IMR-90 (cell line): ENCODE data around the gene IL1RAP. TPM values are rescaled to one million over a fixed set of nuclear protein-coding genes. Genes with fewer than 3 reads are reported as not detected.

Experiments
- ATAC-seq: fragments of 200-7000 bp; cut with Tn5 transposase; 2 replicates; pipeline ENCODE4 v1.9.1; 2020; ENCODE audit warnings: low read depth, mild to moderate bottlenecking, moderate library complexity
- BruUV-seq: library from RNA; stranded (reverse); fragments of 400-500 nt; replicated peaks from 2 replicates; lab custom pipeline; 2021; lab: Mats Ljungman, UMichigan
- CTCF ChIA-PET: fragments of 300-600 bp; formaldehyde crosslinking; extraction: SDS; loops from one replicate; lab custom pipeline; 2021; ENCODE audit warnings: antibody characterized with exemption; lab: Yijun Ruan, JAX
- POLR2A ChIA-PET: fragments of 300-600 bp; sonication (Branson Sonifier 250); formaldehyde crosslinking; loops from one replicate; lab custom pipeline; 2022; ENCODE audit warnings: antibody characterized with exemption; ENCODE audit not compliant: unreplicated experiment; lab: Charles Lee
- DNase-seq: peaks from one replicate; pipeline ENCODE4 v3.0.0; 2013
- H2AFZ ChIP-seq: replicated peaks from 2 replicates; pipeline ENCODE3; 2013; ENCODE audit warnings: low read length, mild to moderate bottlenecking; ENCODE audit not compliant: poor library complexity
- H2AK5ac ChIP-seq: 2 replicates; pipeline ENCODE4 v1.6.1; 2013; ENCODE audit warnings: low read depth, low read length, inconsistent platforms
- H2AK9ac ChIP-seq: replicated peaks from 2 replicates; pipeline ENCODE3; 2013; ENCODE audit warnings: mild to moderate bottlenecking, low read depth, low read length, moderate library complexity; ENCODE audit not compliant: poor library complexity
- H2BK120ac ChIP-seq: 2 replicates; pipeline ENCODE4 v1.6.1; 2013; ENCODE audit warnings: low read depth, low read length, inconsistent platforms
- H2BK15ac ChIP-seq: 3 replicates; pipeline ENCODE4 v1.6.1; 2013; ENCODE audit warnings: low read depth, low read length, inconsistent platforms
- H2BK20ac ChIP-seq: 2 replicates; pipeline ENCODE4 v1.6.1; 2013; ENCODE audit warnings: low read depth, mild to moderate bottlenecking, inconsistent platforms, low read length, moderate library complexity
- H2BK5ac ChIP-seq: 2 replicates; pipeline ENCODE4 v1.6.1; 2013; ENCODE audit warnings: mild to moderate bottlenecking, low read depth, low read length, inconsistent platforms; ENCODE audit not compliant: poor library complexity, severe bottlenecking
- H3K14ac ChIP-seq: replicated peaks from 2 replicates; pipeline ENCODE4 v1.6.1; 2013; ENCODE audit warnings: low read depth, low read length, inconsistent platforms
- H3K18ac ChIP-seq: 2 replicates; pipeline ENCODE4 v1.6.1; 2013; ENCODE audit warnings: low read depth, low read length, control low read depth
- H3K23ac ChIP-seq: 2 replicates; pipeline ENCODE4 v1.6.1; 2013; ENCODE audit warnings: low read depth, low read length, inconsistent platforms
- H3K27ac ChIP-seq: 2 replicates; pipeline ENCODE4 v1.5.1; 2013; ENCODE audit warnings: mild to moderate bottlenecking, control low read depth, low read length; ENCODE audit not compliant: insufficient read depth
- H3K27me3 ChIP-seq: 2 replicates; pipeline ENCODE4 v1.6.1; 2013; ENCODE audit warnings: low read length; ENCODE audit not compliant: control insufficient read depth, insufficient read depth
- H3K36me3 ChIP-seq: 2 replicates; pipeline ENCODE4 v1.6.1; 2013; ENCODE audit warnings: low read length, mixed read lengths; ENCODE audit not compliant: control insufficient read depth, insufficient read depth
- H3K4ac ChIP-seq: 2 replicates; pipeline ENCODE4 v1.6.1; 2013; ENCODE audit warnings: low read depth, low read length, inconsistent platforms
- H3K4me1 ChIP-seq: 2 replicates; pipeline ENCODE4 v1.6.1; 2013; ENCODE audit warnings: low read length, mixed read lengths; ENCODE audit not compliant: control insufficient read depth, insufficient read depth
- H3K4me2 ChIP-seq: 2 replicates; pipeline ENCODE4 v1.6.1; 2013; ENCODE audit warnings: low read depth, mild to moderate bottlenecking, control low read depth, low read length, moderate library complexity
- H3K4me3 ChIP-seq: 2 replicates; pipeline ENCODE4 v1.5.1; 2013; ENCODE audit warnings: low read depth, mild to moderate bottlenecking, control low read depth, low read length, moderate library complexity; ENCODE audit not compliant: insufficient read depth
- H3K56ac ChIP-seq: 2 replicates; pipeline ENCODE4 v1.6.1; 2013; ENCODE audit warnings: low read length, inconsistent platforms; ENCODE audit not compliant: insufficient read depth; ENCODE audit errors: extremely low read depth
- H3K79me1 ChIP-seq, 2 experiments: 2 replicates each; pipeline ENCODE4 v1.6.1; 2013; ENCODE audit warnings: low read length in 2 of 2, inconsistent platforms in 1 of 2, low read depth in 1 of 2
- H3K9ac ChIP-seq: 2 replicates; pipeline ENCODE4 v1.6.1; 2013; ENCODE audit warnings: low read depth, low read length, control low read depth
- H3K9me1 ChIP-seq: 2 replicates; pipeline ENCODE4 v1.6.1; 2013; ENCODE audit warnings: low read length, inconsistent platforms; ENCODE audit not compliant: insufficient read depth
- H3K9me3 ChIP-seq: 2 replicates; pipeline ENCODE4 v1.6.1; 2013; ENCODE audit warnings: low read length; ENCODE audit not compliant: control insufficient read depth, insufficient read depth
- H4K20me1 ChIP-seq: 2 replicates; pipeline ENCODE4 v1.6.1; 2013; ENCODE audit warnings: low read length, inconsistent platforms; ENCODE audit not compliant: insufficient read depth
- H4K5ac ChIP-seq: 2 replicates; pipeline ENCODE4 v1.6.1; 2013; ENCODE audit warnings: mild to moderate bottlenecking, low read depth, low read length, control low read depth
- H4K8ac ChIP-seq, 2 experiments: 2 replicates each; pipeline ENCODE4 v1.6.1; 2013; ENCODE audit warnings: low read depth in 2 of 2, low read length in 2 of 2, control low read depth in 1 of 2, inconsistent platforms in 1 of 2
- H4K91ac ChIP-seq: 2 replicates; pipeline ENCODE4 v1.6.1; 2013; ENCODE audit warnings: low read depth, low read length, inconsistent platforms; ENCODE audit not compliant: insufficient read depth
- BHLHE40 ChIP-seq: fragments of 150-350 bp; IDR thresholded peaks from 2 replicates; pipeline ENCODE4 v1.6.1; 2016; ENCODE audit warnings: mild to moderate bottlenecking, low read depth, low read length
- MAFK ChIP-seq: IDR thresholded peaks from 2 replicates; pipeline ENCODE4 v1.6.1; 2012; ENCODE audit warnings: low read depth, low read length, improper control_type of control experiment
- SMC3 ChIP-seq: fragments of 150-350 bp; IDR thresholded peaks from 2 replicates; pipeline ENCODE4 v1.6.1; 2016; ENCODE audit warnings: low read depth, mild to moderate bottlenecking, antibody characterized with exemption, low read length, moderate library complexity
- WGBS, 2 experiments: methylation state at CpG; one replicate each; pipeline versions ENCODE4 v1.1.5 to v1.1.7; 2013; ENCODE audit warnings: missing lambda C conversion rate in 2 of 2; ENCODE audit not compliant: insufficient read length in 1 of 2; ENCODE audit errors: extremely low coverage in 2 of 2; 5-methylcytosine and 5-hydroxymethylcytosine counted together
- dilution Hi-C: fragments of 300-500 bp; cut with HindIII; formaldehyde crosslinking; loops from one replicate; pipeline ENCODE4 v1.14.3; 2018; ENCODE audit warnings: low sequenced_read_pairs; ENCODE audit not compliant: unreplicated experiment
- in situ Hi-C: fragments of 300-500 bp; cut with MboI; formaldehyde crosslinking; loops from 3 replicates; pipeline ENCODE4 v1.14.3; 2019; ENCODE audit warnings: low sequenced_read_pairs, inconsistent platforms, mixed read lengths
- intact Hi-C: fragments of 100-400 bp; cut with micrococcal nuclease; formaldehyde crosslinking; loops from 2 replicates; pipeline ENCODE4 v1.10.0; 2022
- polyA plus RNA-seq, 3 experiments: library from polyadenylated mRNA; depleted of rRNA; stranded (reverse); fragments of >200 nt; gene quantifications; 2 replicates each; pipeline ENCODE4 v1.2.3, GENCODE V29; 2012; ENCODE audit warnings: low replicate concordance in 1 of 3
- total RNA-seq: library from RNA; depleted of rRNA; stranded (reverse); fragments of >200 nt; gene quantifications from 2 replicates; pipeline ENCODE4 v1.2.3, GENCODE V29; 2012
- TF ChIP-seq, protein P1 (sequence below): conservative IDR thresholded peaks from 2 replicates; pipeline ENCODE4 v1.5.1; 2012; ENCODE audit warnings: mild to moderate bottlenecking, low read depth, low read length, improper control_type of control experiment

IL1RAP gene
- total and polyA plus RNA-seq, 2 of the 4 experiments (the other 2 are of a cell fraction) = 8.3 to 11.3 TPM

DNA sequence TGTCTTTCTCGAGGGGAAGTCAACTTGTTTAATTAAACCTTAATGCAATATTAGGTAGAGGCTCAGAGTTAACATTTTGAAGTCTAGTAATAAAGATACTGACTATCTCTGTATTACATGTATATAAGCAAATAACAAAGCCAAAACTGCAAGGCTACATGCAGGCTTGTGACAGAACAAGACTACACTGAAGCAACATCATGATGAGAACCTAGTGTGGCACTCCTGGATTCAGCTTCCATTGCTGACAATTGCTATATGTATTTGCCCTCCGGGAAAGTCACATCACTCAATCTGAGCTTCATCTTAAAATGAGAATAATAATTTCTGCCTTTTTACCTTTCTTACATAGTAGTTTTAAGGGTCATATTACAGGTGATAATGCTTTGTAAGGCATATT is 15.6 kb upstream of the IL1RAP start:
- Histone ChIP-seq H3K79me1 (no peaks in the 10 kb centered on the region), H4K8ac (no peak overlapping the region), H2BK120ac (no peak overlapping the region), H3K4me2 (no peak overlapping the region), H3K56ac (no peak overlapping the region), H3K27ac (no peak overlapping the region), H3K4me3 (no peak overlapping the region), H2BK15ac (no peak overlapping the region), H3K14ac (no peak overlapping the region), H3K36me3 (no peaks in the 10 kb centered on the region), H2BK5ac (no peak overlapping the region), H3K9ac (no peak overlapping the region), H3K4ac (no peak overlapping the region), H3K18ac (no peak overlapping the region), H2AFZ (no peak overlapping the region), H3K9me1 (no peaks in the 10 kb centered on the region), H3K23ac (no peak overlapping the region), H2AK9ac (no peak overlapping the region), H4K20me1 (no peaks in the 10 kb centered on the region), H3K9me3 (no peaks in the 10 kb centered on the region), H3K27me3 (no peaks in the 10 kb centered on the region; the same call in 1 of the 2 replicates), H4K5ac (no peak overlapping the region), H2AK5ac (no peak overlapping the region), H3K4me1 (no peaks in the 10 kb centered on the region), H2BK20ac (no peak overlapping the region), H4K91ac (no peak overlapping the region)
- in situ Hi-C loops (no loop called here), dilution Hi-C loops (no loop called here), intact Hi-C loops (no loop called here)
- TF ChIP-seq MAFK = no peak
- TF ChIP-seq, protein P1, sequence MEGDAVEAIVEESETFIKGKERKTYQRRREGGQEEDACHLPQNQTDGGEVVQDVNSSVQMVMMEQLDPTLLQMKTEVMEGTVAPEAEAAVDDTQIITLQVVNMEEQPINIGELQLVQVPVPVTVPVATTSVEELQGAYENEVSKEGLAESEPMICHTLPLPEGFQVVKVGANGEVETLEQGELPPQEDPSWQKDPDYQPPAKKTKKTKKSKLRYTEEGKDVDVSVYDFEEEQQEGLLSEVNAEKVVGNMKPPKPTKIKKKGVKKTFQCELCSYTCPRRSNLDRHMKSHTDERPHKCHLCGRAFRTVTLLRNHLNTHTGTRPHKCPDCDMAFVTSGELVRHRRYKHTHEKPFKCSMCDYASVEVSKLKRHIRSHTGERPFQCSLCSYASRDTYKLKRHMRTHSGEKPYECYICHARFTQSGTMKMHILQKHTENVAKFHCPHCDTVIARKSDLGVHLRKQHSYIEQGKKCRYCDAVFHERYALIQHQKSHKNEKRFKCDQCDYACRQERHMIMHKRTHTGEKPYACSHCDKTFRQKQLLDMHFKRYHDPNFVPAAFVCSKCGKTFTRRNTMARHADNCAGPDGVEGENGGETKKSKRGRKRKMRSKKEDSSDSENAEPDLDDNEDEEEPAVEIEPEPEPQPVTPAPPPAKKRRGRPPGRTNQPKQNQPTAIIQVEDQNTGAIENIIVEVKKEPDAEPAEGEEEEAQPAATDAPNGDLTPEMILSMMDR = no peak
- TF ChIP-seq SMC3 = no peak
- TF ChIP-seq BHLHE40 = no peak
- CTCF ChIA-PET = no interaction called here
- no CpG with 5 or more reads among the region's 2 CpGs for WGBS, 2 experiments
- no peak for DNase-seq
- POLR2A ChIA-PET = no interaction called here
- no peak for ATAC-seq
- BruUV-seq = no TSS peak
